Upper lobe of left lung (tissue), 6 donors: ENCODE measurements around the gene MAGEL2. TPM values are rescaled to one million over a fixed set of nuclear protein-coding genes. Genes with fewer than 3 reads are reported as not detected.
A peak's percentile ranks its signal among the peaks of the same experiment; 100 is the strongest.

Source experiments
- ATAC-seq, 2 donors: fragments of 200-7000 bp; cut with Tn5 transposase; one replicate each; pipeline ENCODE4 v1.9.1; 2022; ENCODE audit warnings: mild to moderate bottlenecking in 2 of 2, moderate library complexity in 2 of 2; ENCODE audit not compliant: low FRiP score in 2 of 2
- DNase-seq, 2 donors: peaks; one replicate each; pipeline ENCODE4 v3.0.0-alpha.2; 2019 to 2020
- H3K27ac ChIP-seq, 4 donors: fragments of 200-600 bp; sonication (generic); one replicate each; pipeline ENCODE4 v1.5.1; 2016 to 2019
- H3K27me3 ChIP-seq, 4 donors: fragments of 200-600 bp; sonication (generic); one replicate each; pipeline ENCODE4 v1.5.1; 2017 to 2019
- H3K36me3 ChIP-seq, 4 donors: fragments of 200-600 bp; sonication (generic); one replicate each; pipeline ENCODE4 v1.5.1; 2016 to 2019
- H3K4me1 ChIP-seq, 4 donors: fragments of 200-600 bp; sonication (generic); one replicate each; pipeline ENCODE4 v1.5.1; 2018 to 2019
- H3K4me3 ChIP-seq, 4 donors: fragments of 200-600 bp; sonication (generic); one replicate each; pipeline ENCODE4 v1.5.1; 2017 to 2019; ENCODE audit warnings: mild to moderate bottlenecking in 2 of 4, moderate library complexity in 1 of 4
- H3K9me3 ChIP-seq, 4 donors: fragments of 200-600 bp; sonication (generic); one replicate each; pipeline ENCODE4 v1.5.1; 2018 to 2019
- EP300 ChIP-seq, 4 donors: sonication (generic); formaldehyde crosslinking; IDR thresholded peaks; one replicate each; pipeline ENCODE4 v1.5.1; 2017; ENCODE audit warnings: antibody characterized with exemption in 4 of 4, control low read depth in 2 of 4
- POLR2A ChIP-seq, 4 donors: fragments of 450-650 bp; IDR thresholded peaks; one replicate each; pipeline ENCODE4 v1.5.1; 2016 to 2017; ENCODE audit warnings: antibody characterized with exemption in 4 of 4, mild to moderate bottlenecking in 2 of 4
- POLR2AphosphoS5 ChIP-seq, 2 donors: sonication (generic); formaldehyde crosslinking; IDR thresholded peaks; one replicate each; pipeline ENCODE4 v1.5.1; 2017; ENCODE audit warnings: antibody characterized with exemption in 2 of 2
- WGBS, 2 donors: methylation state at CpG; one replicate each; pipeline ENCODE4 v1.1.5; 2017 to 2018; 5-methylcytosine and 5-hydroxymethylcytosine counted together
- total RNA-seq, 6 donors: library from RNA; depleted of rRNA in 4 of 6; stranded (reverse); fragments of >200 nt in 4 of 6; gene quantifications; one replicate each; pipeline versions ENCODE4 v1.1.0 to v1.2.1, GENCODE V29; 2016 to 2021
- TF ChIP-seq, protein P1 (sequence below), 6 experiments: fragments of 450-650 bp in 4 of 6; fragments of 200-600 bp in 2 of 6; sonication (generic) in 2 of 6; IDR thresholded peaks; one replicate each; pipeline ENCODE4 v1.5.1; 2016 to 2019; ENCODE audit warnings: antibody characterized with exemption in 6 of 6
- donor health status: DM: no; HTN: no; CAD: no; lungs with moderate emphysema.
- donor health status: DM: no; HTN: yes; CAD: no; lungs with severe emphysema.

The MAGEL2 gene
- under 1 TPM in 2 of 6 donors, not detected in 4; 0.14 to 0.24 TPM for total RNA-seq

GRCh38 chr15:23647421-23648370 lies at the start of gene MAGEL2:
MAGEL2 (minus strand) TSS chr15:23647867; CDS start chr15:23647742, 125 bp downstream.
- no peak within 1 kb of the TSS for H3K27ac ChIP-seq
- H3K27me3 ChIP-seq, result peaks cover 0 to 7% (median 0%) of the 10 kb centered on the region in 4 donors
- no peaks in the 10 kb centered on the region for H3K9me3 ChIP-seq
- H3K4me1 ChIP-seq, result no peaks in the 10 kb centered on the region
- H3K36me3 ChIP-seq, result no peaks in the 10 kb centered on the region
- ATAC-seq, result no peak
- peak in 1 of 2 donors; percentile 82 for DNase-seq
- peak within 1 kb of the TSS in 3 of 4 donors; percentile 4 to 33 (median 11) for H3K4me3 ChIP-seq
- TF ChIP-seq, protein P1, sequence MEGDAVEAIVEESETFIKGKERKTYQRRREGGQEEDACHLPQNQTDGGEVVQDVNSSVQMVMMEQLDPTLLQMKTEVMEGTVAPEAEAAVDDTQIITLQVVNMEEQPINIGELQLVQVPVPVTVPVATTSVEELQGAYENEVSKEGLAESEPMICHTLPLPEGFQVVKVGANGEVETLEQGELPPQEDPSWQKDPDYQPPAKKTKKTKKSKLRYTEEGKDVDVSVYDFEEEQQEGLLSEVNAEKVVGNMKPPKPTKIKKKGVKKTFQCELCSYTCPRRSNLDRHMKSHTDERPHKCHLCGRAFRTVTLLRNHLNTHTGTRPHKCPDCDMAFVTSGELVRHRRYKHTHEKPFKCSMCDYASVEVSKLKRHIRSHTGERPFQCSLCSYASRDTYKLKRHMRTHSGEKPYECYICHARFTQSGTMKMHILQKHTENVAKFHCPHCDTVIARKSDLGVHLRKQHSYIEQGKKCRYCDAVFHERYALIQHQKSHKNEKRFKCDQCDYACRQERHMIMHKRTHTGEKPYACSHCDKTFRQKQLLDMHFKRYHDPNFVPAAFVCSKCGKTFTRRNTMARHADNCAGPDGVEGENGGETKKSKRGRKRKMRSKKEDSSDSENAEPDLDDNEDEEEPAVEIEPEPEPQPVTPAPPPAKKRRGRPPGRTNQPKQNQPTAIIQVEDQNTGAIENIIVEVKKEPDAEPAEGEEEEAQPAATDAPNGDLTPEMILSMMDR (IDR thresholded peaks at IDR 0.05), result no peak
- TF ChIP-seq EP300 (IDR thresholded peaks at IDR 0.05), result no peak
- TF ChIP-seq POLR2AphosphoS5 (IDR thresholded peaks at IDR 0.05), result no peak
- no peak for TF ChIP-seq POLR2A (IDR thresholded peaks at IDR 0.05)
- 34 to 63% methylated on average over 14 to 37 of the region's 37 CpGs for whole genome bisulfite sequencing, 2 donors

GRCh38 chr15:23695282-23695681 lies 47.6 kb upstream of the MAGEL2 start:
- Histone ChIP-seq H3K36me3 (no peaks in the 10 kb centered on the region), H3K27ac (no peak overlapping the region), H3K9me3 (no peaks in the 10 kb centered on the region), H3K4me3 (no peak overlapping the region), H3K27me3 (no peaks in the 10 kb centered on the region), H3K4me1 (peaks cover 0 to 10% (median 2%) of the 10 kb centered on the region in 4 donors)
- ATAC-seq, result no peak
- 71 to 74% methylated on average over 2 of the region's 2 CpGs for whole genome bisulfite sequencing, 2 donors
- TF ChIP-seq EP300 (IDR thresholded peaks at IDR 0.05), result no peak
- TF ChIP-seq POLR2AphosphoS5 (IDR thresholded peaks at IDR 0.05), result no peak
- TF ChIP-seq, protein P1 (IDR thresholded peaks at IDR 0.05), result no peak
- TF ChIP-seq POLR2A (IDR thresholded peaks at IDR 0.05), result no peak
- no peak for DNase-seq

DNA sequence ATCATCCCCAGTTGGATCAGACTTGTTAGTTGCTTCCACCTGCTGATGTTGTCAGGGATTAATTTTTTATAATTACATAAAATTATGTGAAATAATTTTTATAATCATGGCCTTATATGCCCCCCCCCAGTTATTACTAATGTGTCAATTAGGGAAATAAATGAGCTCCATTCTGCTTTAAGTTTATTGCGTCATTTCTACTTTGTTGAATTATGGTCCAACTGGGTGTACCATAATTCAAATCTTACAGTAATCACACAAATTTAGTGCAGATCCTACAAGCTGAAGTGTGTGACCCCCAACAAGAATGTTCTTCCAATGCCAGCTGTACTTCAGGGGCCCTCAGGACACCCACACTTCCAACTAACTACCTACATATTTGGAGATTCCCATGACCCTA lies 46.9 kb upstream of the MAGEL2 start:
- Histone ChIP-seq H3K27ac (no peak overlapping the region), H3K36me3 (no peaks in the 10 kb centered on the region), H3K4me3 (no peak overlapping the region), H3K4me1 (peaks cover 0 to 15% (median 2%) of the 10 kb centered on the region in 4 donors), H3K9me3 (no peaks in the 10 kb centered on the region), H3K27me3 (no peaks in the 10 kb centered on the region)
- DNase-seq (no peak), ATAC-seq (no peak)
- 95 to 100% methylated on average over 1 of the region's 1 CpG for WGBS, 2 donors
- TF ChIP-seq POLR2AphosphoS5 (IDR thresholded peaks at IDR 0.05), result no peak

DNA sequence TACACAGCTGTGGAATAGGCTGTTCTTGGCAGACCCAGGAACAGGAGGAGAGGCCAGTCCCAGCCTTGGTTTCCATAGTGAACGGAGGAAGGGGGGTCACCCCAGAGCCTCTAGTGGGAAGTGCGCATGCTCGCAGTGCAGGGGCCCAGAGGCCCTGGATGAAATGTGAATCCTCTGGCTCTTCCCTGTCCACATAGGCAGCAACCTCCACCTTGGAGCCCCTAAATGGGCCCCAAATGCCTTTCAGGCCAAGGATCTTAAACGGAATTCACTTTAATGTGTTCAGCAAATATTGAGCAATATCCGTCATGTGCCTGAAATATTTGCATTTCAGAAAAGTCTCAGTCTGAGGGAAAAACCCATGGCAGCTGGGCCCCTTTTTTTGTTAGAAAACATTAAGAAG lies 42.8 kb upstream of the MAGEL2 start:
- peak; percentile 70 to 85 for ATAC-seq
- peak in 1 of 2 donors; percentile 62 for DNase-seq
- Histone ChIP-seq H3K4me3 (no peak overlapping the region), H3K9me3 (peaks cover 0 to 3% (median 0%) of the 10 kb centered on the region in 4 donors), H3K36me3 (no peaks in the 10 kb centered on the region), H3K4me1 (peaks cover 0 to 15% (median 4%) of the 10 kb centered on the region in 4 donors), H3K27me3 (no peaks in the 10 kb centered on the region), H3K27ac (peak overlapping the region in 3 of 4 donors; percentile 24 to 43 (median 24))
- TF ChIP-seq EP300 (IDR thresholded peaks at IDR 0.05) (no peak), POLR2AphosphoS5 (IDR thresholded peaks at IDR 0.05) (no peak), POLR2A (IDR thresholded peaks at IDR 0.05) (no peak)
- TF ChIP-seq, protein P1 (IDR thresholded peaks at IDR 0.05), result no peak
- 65 to 66% methylated on average over 5 of the region's 5 CpGs for WGBS, 2 donors

DNA sequence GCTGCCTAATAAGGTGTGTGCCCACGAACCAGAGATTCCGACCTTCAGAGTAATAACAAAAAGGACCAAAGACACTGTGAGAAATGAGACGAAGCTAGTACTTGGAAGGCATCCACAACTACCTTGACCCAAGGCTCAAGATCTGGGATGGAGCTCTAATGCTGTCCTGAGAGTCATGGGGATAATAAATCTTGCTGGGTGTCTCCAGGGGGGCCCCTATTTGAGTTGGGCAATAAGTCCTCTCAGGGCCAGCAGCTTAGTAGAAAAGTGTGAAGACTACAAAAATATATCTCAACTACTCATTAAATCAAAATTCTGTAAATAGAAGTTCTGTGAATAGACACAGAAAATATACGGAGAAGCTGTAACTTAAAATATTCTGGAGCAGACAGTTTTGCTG lies 42.3 kb upstream of the MAGEL2 start:
- Histone ChIP-seq H3K9me3 (peaks cover 0 to 3% (median 0%) of the 10 kb centered on the region in 4 donors), H3K36me3 (no peaks in the 10 kb centered on the region), H3K4me3 (no peak overlapping the region), H3K4me1 (peaks cover 0 to 15% (median 4%) of the 10 kb centered on the region in 4 donors), H3K27me3 (no peaks in the 10 kb centered on the region), H3K27ac (peak overlapping the region in 3 of 4 donors; percentile 24 to 43 (median 24))
- WGBS, 2 donors, result 68 to 74% methylated on average over 4 of the region's 4 CpGs
- ATAC-seq, result no peak
- no peak for TF ChIP-seq EP300 (IDR thresholded peaks at IDR 0.05)
- no peak for TF ChIP-seq POLR2A (IDR thresholded peaks at IDR 0.05)
- TF ChIP-seq, protein P1 (IDR thresholded peaks at IDR 0.05), result no peak
- TF ChIP-seq POLR2AphosphoS5 (IDR thresholded peaks at IDR 0.05), result no peak
- no peak for DNase-seq
